SH-SY5Y (cell line): ENCODE measurements around the gene MOB1B.

ENCODE experiments used
- GATA2 ChIP-seq: IDR thresholded peaks from 2 replicates; pipeline ENCODE4 v1.6.1; 2011; ENCODE audit warnings: mild to moderate bottlenecking, low read depth, low read length
- GATA3 ChIP-seq: IDR thresholded peaks from 2 replicates; pipeline ENCODE4 v1.6.1; 2011; ENCODE audit warnings: low read depth, mild to moderate bottlenecking, low read length, moderate library complexity

Gene MOB1B

DNA sequence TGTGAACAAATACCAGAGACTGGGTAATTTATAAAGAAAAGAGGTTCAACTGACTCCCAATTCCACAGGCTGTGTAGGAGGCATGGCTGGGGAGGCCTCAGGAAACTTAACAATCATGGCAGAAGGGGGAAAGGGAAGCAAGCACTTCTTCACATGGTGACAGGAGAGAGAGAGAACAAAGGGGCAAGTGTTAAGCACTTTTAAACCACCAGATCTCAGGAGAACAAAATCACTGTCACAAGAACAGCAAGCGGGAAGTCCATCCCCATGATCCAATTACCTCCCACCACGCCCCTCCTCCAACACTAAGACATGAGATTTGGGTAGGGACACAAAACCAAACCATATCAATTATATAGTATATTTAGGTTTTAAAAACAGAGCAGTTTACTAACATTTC lies 30.8 kb downstream of the MOB1B start:
- TF ChIP-seq GATA2 (no peak), GATA3 (no peak)

DNA sequence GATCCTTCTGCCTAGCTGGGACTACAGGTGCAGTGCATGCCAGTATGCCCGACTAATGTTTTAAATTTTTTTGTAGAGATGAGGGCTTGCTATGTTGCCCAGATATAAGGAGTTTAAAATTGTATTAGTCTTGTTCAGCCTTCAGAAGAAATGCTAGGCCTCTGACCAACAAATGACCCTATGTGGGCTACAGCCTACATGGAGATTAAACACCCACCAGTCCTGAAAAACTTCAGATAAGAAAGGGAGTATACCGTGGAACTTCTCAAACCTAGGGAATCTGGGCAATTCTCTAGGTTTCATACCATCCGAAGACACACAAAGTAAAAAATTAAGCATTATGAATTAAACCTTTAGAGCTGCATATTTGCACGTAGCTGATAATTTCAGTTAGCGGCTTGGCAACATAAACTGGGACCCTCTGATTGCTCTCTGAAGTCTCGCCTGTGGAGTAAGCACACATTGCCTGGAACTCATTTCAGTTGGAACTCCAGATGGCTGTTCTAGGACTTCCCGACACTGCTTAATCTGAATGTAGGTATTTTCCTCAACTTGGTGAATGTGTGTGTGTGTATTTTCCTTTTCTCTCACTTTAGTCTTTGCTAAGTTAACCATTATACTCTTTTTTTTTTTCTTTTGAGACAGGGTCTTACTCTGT lies 33.0 kb downstream of the MOB1B start:
- TF ChIP-seq GATA3 (no peak), GATA2 (no peak)

DNA sequence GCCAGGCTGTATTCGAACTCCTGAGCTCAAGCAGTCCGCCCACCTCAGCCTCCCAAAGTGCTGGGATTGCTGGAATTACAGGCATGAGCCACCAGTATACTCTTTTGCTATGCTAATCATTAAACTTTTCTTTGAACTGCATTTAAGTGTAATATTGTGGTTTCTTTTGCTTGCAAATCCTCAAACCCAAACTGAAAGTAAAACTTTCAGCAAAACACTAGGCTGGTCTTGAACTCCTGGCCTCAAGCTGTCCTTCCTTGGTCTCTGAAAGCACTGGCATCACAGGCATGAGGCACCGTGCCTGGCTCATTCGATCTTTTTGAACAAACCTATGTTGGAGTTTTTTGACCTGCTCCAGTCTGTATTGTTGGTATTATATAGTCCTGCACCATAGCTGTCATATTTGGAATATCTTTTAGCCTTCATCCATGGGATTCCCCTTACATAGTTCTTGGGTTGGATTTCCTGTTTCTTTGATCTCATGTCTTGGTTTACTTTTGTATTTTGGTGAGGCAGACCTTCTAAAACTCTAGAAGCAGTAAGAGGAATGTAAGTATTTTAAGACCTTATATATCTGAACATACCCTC lies 34.1 kb downstream of the MOB1B start:
- TF ChIP-seq GATA3 (no peak), GATA2 (no peak)

DNA sequence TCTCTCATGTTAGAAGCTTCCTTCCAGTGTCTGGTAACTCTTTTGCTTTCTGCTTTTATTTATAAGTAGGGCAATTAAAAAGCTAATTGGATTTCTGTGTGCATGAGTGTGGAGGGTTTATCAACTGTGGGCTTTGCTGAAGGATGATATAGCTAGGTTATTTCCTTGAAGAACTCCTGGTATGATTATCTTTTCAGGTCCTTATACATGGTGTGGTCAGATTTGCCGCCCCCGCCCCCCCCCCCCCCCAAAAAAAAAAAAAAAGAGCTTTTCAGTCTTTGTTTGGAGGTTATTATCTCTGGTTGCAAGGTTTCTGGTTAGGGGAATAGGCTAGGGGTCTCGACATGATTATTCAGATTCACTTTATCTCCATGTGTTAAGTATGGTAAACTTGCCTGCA lies 35.9 kb downstream of the MOB1B start:
- TF ChIP-seq GATA2 = no peak

DNA sequence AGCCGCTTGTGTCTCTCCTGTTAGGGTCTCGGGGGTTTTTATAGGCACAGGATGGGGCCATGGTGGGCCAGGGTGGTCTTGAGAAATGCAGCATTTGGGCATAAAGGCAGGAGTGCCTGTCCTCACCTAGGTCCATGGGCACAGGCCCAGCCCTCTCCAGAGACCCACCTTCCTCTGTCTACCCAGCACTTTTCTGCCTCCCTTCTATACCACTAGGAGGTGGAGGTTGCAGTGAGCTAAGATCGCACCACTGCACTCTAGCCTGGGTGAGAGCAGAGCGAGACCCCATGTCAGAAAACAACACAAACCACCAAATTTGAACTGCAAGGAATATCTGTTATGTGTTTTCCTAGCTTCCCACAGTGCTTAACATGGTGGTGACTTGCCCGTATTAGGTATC lies 38.0 kb downstream of the MOB1B start:
- TF ChIP-seq GATA2 (no peak), GATA3 (no peak)

DNA sequence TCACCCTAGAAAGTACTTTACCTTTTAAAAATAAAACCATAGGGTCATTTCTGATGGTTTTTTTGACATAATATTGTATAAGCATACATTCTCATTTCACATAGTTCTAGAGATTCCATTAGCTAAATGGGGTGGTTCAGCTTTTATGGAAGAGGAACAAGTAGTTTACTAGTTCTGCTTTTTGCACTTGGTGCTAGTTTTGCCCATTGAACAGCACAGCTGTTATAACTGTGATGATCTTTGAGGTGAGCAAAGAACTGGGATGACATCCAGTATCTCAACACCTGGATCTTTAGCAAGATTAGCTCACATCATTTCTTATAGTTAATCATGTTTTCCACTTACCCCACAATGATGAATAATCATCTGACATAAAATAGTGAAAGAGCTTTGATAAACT lies 40.9 kb downstream of the MOB1B start:
- no peak for TF ChIP-seq GATA2
- TF ChIP-seq GATA3 = no peak

DNA sequence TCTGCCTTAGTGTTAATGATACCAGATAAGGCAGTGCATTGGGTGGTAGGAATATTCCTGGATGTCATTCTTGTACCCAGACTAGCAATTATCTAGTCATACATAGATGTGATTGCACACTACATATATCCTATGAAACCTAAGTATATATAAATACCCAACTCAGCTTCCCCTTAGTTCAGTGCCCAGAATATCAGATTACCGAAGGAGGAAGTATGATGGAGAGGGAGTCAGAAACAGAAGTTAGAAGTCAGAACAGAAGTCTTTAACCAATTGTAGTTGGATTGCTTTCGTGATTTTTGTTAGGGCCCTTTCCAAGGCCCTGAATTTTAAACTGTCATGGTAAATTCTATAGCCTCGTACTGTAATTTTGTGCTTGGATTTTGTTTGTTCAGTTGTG lies 42.9 kb downstream of the MOB1B start:
- TF ChIP-seq GATA3 = no peak
- no peak for TF ChIP-seq GATA2

DNA sequence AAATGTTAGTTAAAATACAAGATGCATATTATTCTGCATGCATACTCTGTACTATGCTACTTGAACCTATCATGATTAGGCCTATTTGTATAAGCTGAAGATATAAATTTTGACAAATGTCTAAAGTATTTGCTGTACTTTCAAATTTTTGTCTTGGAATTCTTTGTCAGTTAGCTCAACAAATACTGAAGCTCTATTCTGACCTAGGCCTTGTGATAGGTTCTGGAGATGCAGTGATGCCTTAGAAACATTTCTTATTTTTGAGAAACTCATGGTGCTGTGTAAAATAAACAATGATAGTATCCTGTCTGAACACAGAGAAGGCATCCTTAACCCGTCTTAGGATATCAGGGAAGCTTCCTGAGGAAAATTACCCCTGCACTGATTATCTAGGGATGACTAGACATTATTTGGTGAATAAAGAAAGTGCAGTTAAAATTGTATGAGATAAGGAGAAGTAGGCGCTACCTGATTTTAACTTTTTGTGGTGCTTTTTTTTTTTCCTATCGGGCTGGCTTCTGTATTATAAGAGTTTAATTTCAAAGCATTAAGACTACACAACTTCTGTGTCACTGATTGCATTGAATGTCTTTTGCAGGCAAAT lies 43.4 kb downstream of the MOB1B start:
- TF ChIP-seq GATA3 (no peak), GATA2 (no peak)

DNA sequence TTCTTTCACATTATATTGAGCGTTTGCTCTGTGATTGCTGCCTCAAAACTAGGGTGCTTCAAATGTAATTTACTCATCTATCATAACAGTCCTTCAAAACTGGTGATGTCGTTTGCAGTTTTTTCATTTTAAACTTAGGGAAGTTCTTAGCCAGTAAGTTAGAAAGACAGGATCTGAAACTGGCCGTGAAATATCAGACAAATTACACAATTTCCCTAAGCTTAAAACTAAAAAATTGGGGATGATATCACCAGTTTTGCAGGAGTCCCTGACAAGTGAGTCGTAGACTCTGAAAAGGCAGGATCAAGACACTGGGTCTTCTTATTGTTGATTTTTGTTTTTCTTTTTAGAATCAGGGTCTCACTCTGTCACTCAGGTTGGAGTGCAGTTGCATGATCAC lies 44.8 kb downstream of the MOB1B start:
- no peak for TF ChIP-seq GATA2
- no peak for TF ChIP-seq GATA3

DNA sequence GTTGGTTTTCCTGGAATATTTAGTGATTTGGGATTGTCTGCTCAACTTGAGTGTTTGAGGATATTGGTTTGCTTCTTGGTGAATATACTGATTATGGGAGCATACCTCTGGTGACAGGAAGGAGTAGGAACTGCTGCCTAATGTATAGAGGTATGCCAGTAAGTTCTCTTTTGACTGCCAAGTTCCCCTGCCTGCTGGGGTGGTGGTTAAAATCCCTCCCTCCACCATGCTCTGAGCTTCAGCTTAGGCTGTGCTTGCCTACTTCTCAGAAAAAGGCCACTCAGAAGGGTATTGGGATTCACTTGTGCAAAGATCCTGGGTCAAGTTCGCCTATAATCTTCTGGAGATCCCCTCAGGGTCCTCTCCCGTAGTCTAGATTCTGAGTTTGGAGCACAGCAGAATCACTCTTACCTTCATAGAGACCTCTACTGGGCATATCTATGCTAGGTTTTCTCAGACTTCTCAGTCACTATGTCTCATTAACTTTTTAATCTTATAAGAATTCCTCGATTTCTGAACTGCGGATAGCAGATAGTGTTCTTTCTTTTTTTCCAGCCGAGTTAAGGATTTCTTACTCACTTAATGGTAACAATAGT lies 46.6 kb downstream of the MOB1B start:
- TF ChIP-seq GATA3 (no peak), GATA2 (no peak)

DNA sequence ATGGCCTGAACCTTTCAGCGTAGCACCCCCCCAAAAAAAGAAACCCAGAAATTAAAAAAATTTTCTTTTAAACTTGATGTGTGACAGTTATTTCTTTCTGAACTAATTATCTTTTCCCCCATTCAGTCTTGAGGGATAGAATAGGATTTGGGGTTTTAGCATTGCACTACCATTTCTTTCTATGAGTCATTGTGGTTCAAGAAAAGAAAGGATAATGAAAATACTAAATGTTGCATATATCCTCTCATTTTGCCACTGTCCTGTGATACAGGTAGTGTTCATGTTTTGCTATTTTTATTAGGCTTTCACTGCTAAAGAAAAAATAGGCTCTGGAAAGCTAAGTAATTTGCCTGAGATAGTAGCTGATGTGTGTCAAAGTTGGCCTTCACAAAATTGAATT lies 51.9 kb downstream of the MOB1B start:
- TF ChIP-seq GATA3 = no peak
- TF ChIP-seq GATA2 = no peak

DNA sequence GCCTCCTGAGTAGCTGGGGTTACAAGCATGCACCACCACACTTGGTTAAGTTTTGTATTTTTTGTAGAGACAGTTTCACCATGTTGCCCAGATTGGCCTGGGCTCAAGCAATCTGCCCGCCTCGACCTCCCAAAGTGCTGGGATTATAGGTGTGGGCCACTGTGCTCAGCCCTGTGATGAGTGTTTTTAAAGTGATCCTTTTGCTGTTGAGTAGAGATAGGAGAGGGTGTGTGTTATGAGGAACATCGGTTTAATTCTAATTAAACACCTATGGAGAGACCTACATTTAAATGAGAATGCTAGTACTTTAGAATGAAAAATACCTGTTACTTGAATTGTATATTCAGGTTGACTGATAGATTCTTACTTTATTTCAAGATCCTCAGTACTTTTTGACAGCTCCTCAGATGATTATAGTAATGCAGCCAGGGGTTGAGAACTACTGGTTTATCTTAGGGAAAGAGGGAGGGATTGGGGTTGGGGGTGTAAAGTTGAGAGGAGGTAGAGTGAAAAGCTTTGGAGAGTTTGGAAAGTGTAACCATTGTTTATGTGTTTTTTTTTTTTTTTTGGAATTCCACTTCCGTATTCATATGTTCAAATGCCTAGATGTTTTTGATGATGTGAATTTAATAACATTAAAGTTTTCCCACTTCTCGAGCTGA lies 54.5 kb downstream of the MOB1B start:
- TF ChIP-seq GATA2 (no peak), GATA3 (no peak)

DNA sequence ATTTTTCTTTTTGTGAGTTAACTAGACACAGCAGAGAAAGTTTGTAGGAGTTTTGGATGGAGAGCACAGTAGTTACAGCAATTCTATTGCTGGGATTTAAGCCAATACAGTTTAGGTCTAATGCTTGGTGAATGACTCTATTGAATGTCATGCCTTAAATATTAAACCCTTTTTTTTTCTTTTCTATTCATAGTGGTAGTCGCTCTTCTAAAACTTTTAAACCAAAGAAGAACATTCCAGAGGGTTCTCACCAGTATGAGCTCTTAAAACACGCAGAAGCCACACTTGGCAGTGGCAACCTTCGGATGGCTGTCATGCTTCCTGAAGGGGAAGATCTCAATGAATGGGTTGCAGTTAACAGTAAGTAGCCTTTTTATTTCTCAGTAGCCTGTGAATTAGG lies 56.5 kb downstream of the MOB1B start:
- TF ChIP-seq GATA2 = no peak
- TF ChIP-seq GATA3 = no peak

DNA sequence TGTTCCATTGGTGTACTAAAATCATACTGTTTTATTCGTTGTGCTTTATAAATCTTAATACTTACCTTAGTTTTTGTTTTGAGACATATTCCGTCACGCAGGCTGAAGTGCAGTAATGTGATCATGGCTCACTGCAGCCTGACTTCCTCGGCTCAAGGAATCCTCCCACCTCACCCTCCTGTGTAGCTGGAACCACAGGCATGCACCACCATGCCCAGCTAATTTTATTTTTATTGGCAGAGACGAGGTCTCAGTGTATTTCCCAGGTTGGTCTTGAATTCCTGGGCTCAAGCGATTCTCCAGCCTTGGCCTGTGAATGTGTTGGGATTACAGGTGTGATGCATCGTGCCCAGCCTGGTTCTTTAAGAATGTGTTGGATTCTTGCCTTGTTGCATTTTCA lies 66.9 kb downstream of the MOB1B start:
- TF ChIP-seq GATA3 (no peak), GATA2 (no peak)
